IPS DF 19.7 (cell line): ENCODE results near the gene KIAA0513.
A peak's percentile ranks its signal among the peaks of the same experiment; 100 is the strongest.

Source experiments
- DNase-seq: peaks from one replicate; pipeline ENCODE4 v3.0.0-alpha.2; 2013; ENCODE audit warnings: low read depth, low spot score

KIAA0513 gene

GRCh38 chr16:85072076-85072860 lies 44.7 kb downstream of the KIAA0513 start:
- DNase-seq = no peak

- DNase-seq = no peak
Measured at GRCh38 chr16:85072947-85073346, 45.4 kb downstream of the KIAA0513 start.

- DNase-seq = no peak
Measured at GRCh38 chr16:85074225-85074914, 46.8 kb downstream of the KIAA0513 start.

GRCh38 chr16:85075236-85075924 lies 47.8 kb downstream of the KIAA0513 start:
- no peak for DNase-seq

GRCh38 chr16:85077039-85077438 lies 49.4 kb downstream of the KIAA0513 start:
- DNase-seq = no peak

GRCh38 chr16:85077576-85078125 lies 50.1 kb downstream of the KIAA0513 start:
- DNase-seq = no peak

GRCh38 chr16:85078226-85078625 lies 50.6 kb downstream of the KIAA0513 start:
- no peak for DNase-seq

- no peak for DNase-seq
Measured at GRCh38 chr16:85078952-85079351, 51.4 kb downstream of the KIAA0513 start.

- DNase-seq = no peak
Measured at GRCh38 chr16:85079785-85080570, 52.4 kb downstream of the KIAA0513 start.

- no peak for DNase-seq
Measured at GRCh38 chr16:85081038-85081437, 53.4 kb downstream of the KIAA0513 start.

GRCh38 chr16:85081765-85082164 lies 54.2 kb downstream of the KIAA0513 start:
- no peak for DNase-seq

- DNase-seq = no peak
Measured at GRCh38 chr16:85082173-85083050, 54.8 kb downstream of the KIAA0513 start.

GRCh38 chr16:85083051-85083639 lies 55.5 kb downstream of the KIAA0513 start:
- DNase-seq = peak; percentile 76

GRCh38 chr16:85084841-85085510 lies 57.4 kb downstream of the KIAA0513 start:
- DNase-seq = no peak

GRCh38 chr16:85085721-85086120 lies 58.1 kb downstream of the KIAA0513 start:
- no peak for DNase-seq

GRCh38 chr16:85086347-85087291 lies 59.0 kb downstream of the KIAA0513 start:
- no peak for DNase-seq

GRCh38 chr16:85087899-85088569 lies 60.4 kb downstream of the KIAA0513 start:
- DNase-seq = no peak
